Activated CD8-positive, alpha-beta memory T cell treated with anti-CD3 and anti-CD28 coated beads, Interleukin-2, amount 10 ng/mL, durations not matched to agents 7 days and 5 days (primary cell): ENCODE measurements around the gene CIPC. TPM values are rescaled to one million over a fixed set of nuclear protein-coding genes. Genes with fewer than 3 reads are reported as not detected.

ENCODE experiments used
- ATAC-seq: fragments of 150-1000 bp; cut with Tn5 transposase; one replicate; pipeline ENCODE4 v1.10.0; 2021; ENCODE audit warnings: moderate library complexity
- CTCF ChIA-PET: fragments of 350-600 bp; sonication (Branson Sonifier 250); formaldehyde crosslinking; loops from one replicate; lab custom pipeline; 2021; ENCODE audit warnings: antibody characterized with exemption; lab: Charles Lee
- DNase-seq: peaks from one replicate; pipeline ENCODE4 v3.0.0-alpha.2; 2020
- H3K27ac Mint-ChIP-seq: one replicate; pipeline ENCODE4 v1.8.0; 2021; ENCODE audit warnings: mild to moderate bottlenecking, mixed read lengths
- H3K27me3 Mint-ChIP-seq: one replicate; pipeline ENCODE4 v1.8.0; 2021; ENCODE audit warnings: mixed read lengths
- H3K36me3 Mint-ChIP-seq: one replicate; pipeline ENCODE4 v1.8.0; 2021; ENCODE audit warnings: mild to moderate bottlenecking, mixed read lengths
- H3K4me1 Mint-ChIP-seq: one replicate; pipeline ENCODE4 v1.8.0; 2021; ENCODE audit warnings: mixed read lengths
- H3K4me3 Mint-ChIP-seq: one replicate; pipeline ENCODE4 v1.8.0; 2021; ENCODE audit warnings: mild to moderate bottlenecking, moderate library complexity, mixed read lengths
- H3K9me3 Mint-ChIP-seq: one replicate; pipeline ENCODE4 v1.8.0; 2022; ENCODE audit warnings: low read depth, mixed read lengths
- total RNA-seq, 2 experiments: library from RNA; stranded (reverse); gene quantifications; one replicate each; pipeline ENCODE4 v1.2.3, GENCODE V29; 2021

Gene CIPC
- total RNA-seq, 2 experiments from 2014 or later, result 11.3 to 12.0 TPM

- Mint-ChIP-seq H3K4me3 (peak overlapping the region; percentile 88), H3K4me1 (peaks cover 37% of the 10 kb centered on the region), H3K36me3 (no peaks in the 10 kb centered on the region), H3K27ac (peak overlapping the region; percentile 88), H3K9me3 (no peaks in the 10 kb centered on the region), H3K27me3 (no peaks in the 10 kb centered on the region)
- ATAC-seq (no peak), DNase-seq (no peak)
- CTCF ChIA-PET, result interaction anchor here (0.6 to 5.5 kb wide), 13 partner anchors 10 to 387 kb away, joined by 3 to 71 read pairs (median 6); no protein-coding TSS in a partner anchor
Observed at GRCh38 chr14:77097006-77097699, 905 bp upstream of the CIPC start.

- no peaks in the 10 kb centered on the region for H3K27me3 Mint-ChIP-seq
- no peaks in the 10 kb centered on the region for H3K36me3 Mint-ChIP-seq
- H3K4me1 Mint-ChIP-seq, result peaks cover 37% of the 10 kb centered on the region
- DNase-seq (peak; percentile 50), ATAC-seq (peak; percentile 3)
- CTCF ChIA-PET, result interaction anchor here (0.6 to 4.2 kb wide), 16 partner anchors 11 to 389 kb away, joined by 3 to 24 read pairs (median 3); partner anchors contain the start of genes SAMD15 and TMED8
- H3K9me3 Mint-ChIP-seq, result no peaks in the 10 kb centered on the region
- peak overlapping the region; percentile 92 for H3K27ac Mint-ChIP-seq
- peak overlapping the region; percentile 88 for H3K4me3 Mint-ChIP-seq
Observed at GRCh38 chr14:77098529-77099353, 683 bp downstream of the CIPC start.

- ATAC-seq, result no peak
- Mint-ChIP-seq H3K4me3 (peak overlapping the region; percentile 88), H3K36me3 (no peaks in the 10 kb centered on the region), H3K4me1 (peaks cover 36% of the 10 kb centered on the region), H3K27me3 (no peaks in the 10 kb centered on the region), H3K9me3 (no peaks in the 10 kb centered on the region), H3K27ac (peak overlapping the region; percentile 92)
- CTCF ChIA-PET, result interaction anchor here (0.6 to 4.2 kb wide), 14 partner anchors 10 to 390 kb away, joined by 3 to 24 read pairs (median 5); no protein-coding TSS in a partner anchor
- DNase-seq, result no peak
Observed at GRCh38 chr14:77099425-77100167, 1.5 kb downstream of the CIPC start.

- CTCF ChIA-PET, result interaction anchor here (1.4 to 4.2 kb wide), 6 partner anchors 9 to 215 kb away, joined by 5 to 24 read pairs (median 10); no protein-coding TSS in a partner anchor
- Mint-ChIP-seq H3K27ac (no peak overlapping the region), H3K27me3 (no peaks in the 10 kb centered on the region), H3K4me1 (peaks cover 33% of the 10 kb centered on the region), H3K36me3 (no peaks in the 10 kb centered on the region), H3K4me3 (no peak overlapping the region), H3K9me3 (no peaks in the 10 kb centered on the region)
- DNase-seq, result no peak
- no peak for ATAC-seq
Observed at GRCh38 chr14:77100961-77101360, 2.9 kb downstream of the CIPC start.

GRCh38 chr14:77102154-77102553 lies 4.1 kb downstream of the CIPC start:
- Mint-ChIP-seq H3K27ac (no peak overlapping the region), H3K4me1 (peaks cover 23% of the 10 kb centered on the region), H3K4me3 (no peak overlapping the region), H3K36me3 (no peaks in the 10 kb centered on the region), H3K27me3 (no peaks in the 10 kb centered on the region), H3K9me3 (no peaks in the 10 kb centered on the region)
- DNase-seq, result no peak
- CTCF ChIA-PET, result interaction anchor here (0.9 to 1.2 kb wide), 2 partner anchors 190 to 230 kb away, joined by 3 read pairs; no protein-coding TSS in a partner anchor
- ATAC-seq, result no peak

GRCh38 chr14:77103475-77103874 lies 5.4 kb downstream of the CIPC start:
- Mint-ChIP-seq H3K4me1 (peaks cover 21% of the 10 kb centered on the region), H3K36me3 (peaks cover 3% of the 10 kb centered on the region), H3K4me3 (no peak overlapping the region), H3K27me3 (no peaks in the 10 kb centered on the region), H3K27ac (no peak overlapping the region), H3K9me3 (no peaks in the 10 kb centered on the region)
- DNase-seq (no peak), ATAC-seq (no peak)
- CTCF ChIA-PET, result no interaction called here

GRCh38 chr14:77103951-77104350 lies 5.9 kb downstream of the CIPC start:
- ATAC-seq (no peak), DNase-seq (no peak)
- Mint-ChIP-seq H3K36me3 (peaks cover 3% of the 10 kb centered on the region), H3K4me1 (peaks cover 17% of the 10 kb centered on the region), H3K27me3 (no peaks in the 10 kb centered on the region), H3K27ac (no peak overlapping the region), H3K9me3 (no peaks in the 10 kb centered on the region), H3K4me3 (no peak overlapping the region)
- CTCF ChIA-PET, result interaction anchor here (1.1 to 1.6 kb wide), 4 partner anchors 8 to 33 kb away, joined by 4 to 5 read pairs (median 4); no protein-coding TSS in a partner anchor

GRCh38 chr14:77104393-77104792 lies 6.3 kb downstream of the CIPC start:
- CTCF ChIA-PET, result interaction anchor here (0.6 to 1.6 kb wide), 5 partner anchors 9 to 208 kb away, joined by 3 to 5 read pairs (median 4); no protein-coding TSS in a partner anchor
- Mint-ChIP-seq H3K27ac (no peak overlapping the region), H3K4me3 (no peak overlapping the region), H3K36me3 (peaks cover 3% of the 10 kb centered on the region), H3K4me1 (peaks cover 13% of the 10 kb centered on the region), H3K27me3 (no peaks in the 10 kb centered on the region), H3K9me3 (no peaks in the 10 kb centered on the region)
- no peak for ATAC-seq
- DNase-seq, result no peak

GRCh38 chr14:77105145-77105939 lies 7.3 kb downstream of the CIPC start:
- Mint-ChIP-seq H3K9me3 (no peaks in the 10 kb centered on the region), H3K36me3 (peaks cover 3% of the 10 kb centered on the region), H3K27ac (no peak overlapping the region), H3K4me3 (no peak overlapping the region), H3K27me3 (no peaks in the 10 kb centered on the region), H3K4me1 (peaks cover 8% of the 10 kb centered on the region)
- DNase-seq (no peak), ATAC-seq (no peak)
- CTCF ChIA-PET, result interaction anchor here (0.5 to 1.6 kb wide), 9 partner anchors 10 to 232 kb away, joined by 3 to 5 read pairs (median 4); no protein-coding TSS in a partner anchor

- H3K9me3 Mint-ChIP-seq, result no peaks in the 10 kb centered on the region
- no peak for DNase-seq
- H3K4me1 Mint-ChIP-seq, result peaks cover 2% of the 10 kb centered on the region
- CTCF ChIA-PET, result interaction anchor here (0.9 to 1.3 kb wide), 3 partner anchors 9 to 209 kb away, joined by 3 read pairs; no protein-coding TSS in a partner anchor
- no peaks in the 10 kb centered on the region for H3K27me3 Mint-ChIP-seq
- H3K27ac Mint-ChIP-seq, result no peak overlapping the region
- no peak overlapping the region for H3K4me3 Mint-ChIP-seq
- H3K36me3 Mint-ChIP-seq, result peaks cover 4% of the 10 kb centered on the region
- ATAC-seq, result no peak
Observed at GRCh38 chr14:77106666-77107065, 8.6 kb downstream of the CIPC start.

GRCh38 chr14:77107228-77107627 lies 9.2 kb downstream of the CIPC start:
- ATAC-seq (no peak), DNase-seq (no peak)
- no peaks in the 10 kb centered on the region for H3K4me1 Mint-ChIP-seq
- H3K9me3 Mint-ChIP-seq, result no peaks in the 10 kb centered on the region
- H3K27me3 Mint-ChIP-seq, result no peaks in the 10 kb centered on the region
- H3K27ac Mint-ChIP-seq, result no peak overlapping the region
- H3K4me3 Mint-ChIP-seq, result no peak overlapping the region
- peaks cover 4% of the 10 kb centered on the region for H3K36me3 Mint-ChIP-seq
- CTCF ChIA-PET, result interaction anchor here (1.1 to 1.2 kb wide), 3 partner anchors 37 to 231 kb away, joined by 3 to 4 read pairs (median 3); no protein-coding TSS in a partner anchor

GRCh38 chr14:77108753-77109152 lies 10.7 kb downstream of the CIPC start:
- Mint-ChIP-seq H3K27me3 (no peaks in the 10 kb centered on the region), H3K4me3 (no peak overlapping the region), H3K36me3 (peaks cover 4% of the 10 kb centered on the region), H3K4me1 (no peaks in the 10 kb centered on the region), H3K9me3 (no peaks in the 10 kb centered on the region), H3K27ac (no peak overlapping the region)
- no peak for DNase-seq
- no peak for ATAC-seq
- CTCF ChIA-PET, result interaction anchor here (0.9 to 4.6 kb wide), 3 partner anchors 10 to 15 kb away, joined by 3 to 15 read pairs (median 14); partner anchors contain the start of gene CIPC
